ENCODE measurements around the gene TUBGCP5.

DNA sequence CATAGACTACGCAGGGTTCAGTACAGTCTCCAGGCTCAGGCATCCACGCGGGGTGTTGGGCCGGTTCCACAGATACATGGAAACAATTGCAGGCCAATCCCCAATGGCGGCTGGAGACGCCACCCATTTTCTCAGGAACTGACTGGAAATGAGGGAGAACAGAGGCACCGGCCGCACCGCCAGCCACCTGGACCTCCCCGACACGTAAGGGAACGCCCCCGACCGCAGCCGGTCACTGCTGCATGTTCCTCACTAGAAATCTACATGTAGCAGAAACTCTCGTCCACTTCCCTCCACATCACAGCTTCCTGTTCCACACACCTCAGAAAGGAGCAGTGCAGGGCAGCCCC lies 88.4 kb downstream of the TUBGCP5 start:
- TF ChIP-seq FOXA1 (IDR thresholded peaks at IDR 0.05), result no peak
- TF ChIP-seq FOXK2 (IDR thresholded peaks at IDR 0.05), result no peak
- no peak for TF ChIP-seq NFRKB (IDR thresholded peaks at IDR 0.05)
- TF ChIP-seq, protein P1, sequence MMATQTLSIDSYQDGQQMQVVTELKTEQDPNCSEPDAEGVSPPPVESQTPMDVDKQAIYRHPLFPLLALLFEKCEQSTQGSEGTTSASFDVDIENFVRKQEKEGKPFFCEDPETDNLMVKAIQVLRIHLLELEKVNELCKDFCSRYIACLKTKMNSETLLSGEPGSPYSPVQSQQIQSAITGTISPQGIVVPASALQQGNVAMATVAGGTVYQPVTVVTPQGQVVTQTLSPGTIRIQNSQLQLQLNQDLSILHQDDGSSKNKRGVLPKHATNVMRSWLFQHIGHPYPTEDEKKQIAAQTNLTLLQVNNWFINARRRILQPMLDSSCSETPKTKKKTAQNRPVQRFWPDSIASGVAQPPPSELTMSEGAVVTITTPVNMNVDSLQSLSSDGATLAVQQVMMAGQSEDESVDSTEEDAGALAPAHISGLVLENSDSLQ (IDR thresholded peaks at IDR 0.05), result no peak
- no peak for TF ChIP-seq ZNF384 (IDR thresholded peaks at IDR 0.05)

Measured in HEK293T (cell line).